Thyroid gland (tissue), 4 donors: ENCODE results near the gene FGD3.

Experiments used
- POLR2A ChIP-seq, 2 donors: fragments of 450-650 bp; IDR thresholded peaks; one replicate each; pipeline ENCODE4 v1.6.1; 2017; ENCODE audit warnings: antibody characterized with exemption in 2 of 2, mild to moderate bottlenecking in 2 of 2, moderate library complexity in 1 of 2
- TF ChIP-seq, protein P1 (sequence below), 6 experiments: fragments of 200-600 bp in 3 of 6; fragments of 450-650 bp in 3 of 6; sonication (generic) in 3 of 6; IDR thresholded peaks; one replicate each; pipeline ENCODE4 v1.5.1; 2016 to 2019; ENCODE audit warnings: antibody characterized with exemption in 6 of 6, mild to moderate bottlenecking in 2 of 6, inconsistent platforms in 1 of 6, moderate library complexity in 1 of 6

- TF ChIP-seq, protein P1, sequence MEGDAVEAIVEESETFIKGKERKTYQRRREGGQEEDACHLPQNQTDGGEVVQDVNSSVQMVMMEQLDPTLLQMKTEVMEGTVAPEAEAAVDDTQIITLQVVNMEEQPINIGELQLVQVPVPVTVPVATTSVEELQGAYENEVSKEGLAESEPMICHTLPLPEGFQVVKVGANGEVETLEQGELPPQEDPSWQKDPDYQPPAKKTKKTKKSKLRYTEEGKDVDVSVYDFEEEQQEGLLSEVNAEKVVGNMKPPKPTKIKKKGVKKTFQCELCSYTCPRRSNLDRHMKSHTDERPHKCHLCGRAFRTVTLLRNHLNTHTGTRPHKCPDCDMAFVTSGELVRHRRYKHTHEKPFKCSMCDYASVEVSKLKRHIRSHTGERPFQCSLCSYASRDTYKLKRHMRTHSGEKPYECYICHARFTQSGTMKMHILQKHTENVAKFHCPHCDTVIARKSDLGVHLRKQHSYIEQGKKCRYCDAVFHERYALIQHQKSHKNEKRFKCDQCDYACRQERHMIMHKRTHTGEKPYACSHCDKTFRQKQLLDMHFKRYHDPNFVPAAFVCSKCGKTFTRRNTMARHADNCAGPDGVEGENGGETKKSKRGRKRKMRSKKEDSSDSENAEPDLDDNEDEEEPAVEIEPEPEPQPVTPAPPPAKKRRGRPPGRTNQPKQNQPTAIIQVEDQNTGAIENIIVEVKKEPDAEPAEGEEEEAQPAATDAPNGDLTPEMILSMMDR (IDR thresholded peaks at IDR 0.05), result no peak
- no peak for TF ChIP-seq POLR2A (IDR thresholded peaks at IDR 0.05)
Observed at GRCh38 chr9:93037476-93037971, 90.2 kb downstream of the FGD3 start.
